ACC112 (cell line): Measurements from ENCODE around the gene PDE6H.

Source experiments
- H2AFZ ChIP-seq: fragments of 200-600 bp; sonication (generic); one replicate; pipeline ENCODE4 v1.6.0; 2017; ENCODE audit warnings: antibody characterized with exemption, low read length; ENCODE audit not compliant: unreplicated experiment
- H3K27ac ChIP-seq: fragments of 200-600 bp; sonication (generic); 2 replicates; pipeline ENCODE4 v1.5.1; 2014; ENCODE audit warnings: low read depth, mild to moderate bottlenecking, antibody characterized with exemption, low read length, moderate library complexity
- H3K27me3 ChIP-seq: fragments of 200-600 bp; sonication (generic); 2 replicates; pipeline ENCODE4 v1.6.1; 2014; ENCODE audit warnings: mild to moderate bottlenecking, antibody characterized with exemption, low read length, moderate library complexity, mixed read lengths; ENCODE audit not compliant: insufficient read depth
- H3K36me3 ChIP-seq: fragments of 200-600 bp; sonication (generic); 2 replicates; pipeline ENCODE4 v1.6.1; 2016; ENCODE audit warnings: mild to moderate bottlenecking, antibody characterized with exemption, low read length, moderate library complexity, mixed read lengths; ENCODE audit not compliant: insufficient read depth
- H3K4me1 ChIP-seq: fragments of 200-600 bp; sonication (generic); one replicate; pipeline ENCODE4 v1.6.1; 2016; ENCODE audit warnings: low read length, mixed read lengths; ENCODE audit not compliant: insufficient read depth, unreplicated experiment, control insufficient read depth
- H3K4me3 ChIP-seq: fragments of 200-600 bp; sonication (generic); 2 replicates; pipeline ENCODE4 v1.5.1; 2014; ENCODE audit warnings: mild to moderate bottlenecking, low read depth, low read length
- H3K79me2 ChIP-seq: fragments of 200-600 bp; sonication (generic); one replicate; pipeline ENCODE4 v1.6.0; 2016; ENCODE audit warnings: low read length; ENCODE audit not compliant: control insufficient read depth, unreplicated experiment, insufficient read depth

Gene PDE6H

GRCh38 chr12:14959463-14959862 is 13.4 kb upstream of the PDE6H start:
- H3K27ac ChIP-seq = no peak overlapping the region
- H3K79me2 ChIP-seq = no peaks in the 10 kb centered on the region
- H3K4me3 ChIP-seq = no peak overlapping the region
- H3K27me3 ChIP-seq = no peaks in the 10 kb centered on the region
- H3K4me1 ChIP-seq = peaks cover 12% of the 10 kb centered on the region
- no peak overlapping the region for H2AFZ ChIP-seq
- no peaks in the 10 kb centered on the region for H3K36me3 ChIP-seq

- Histone ChIP-seq H3K36me3 (no peaks in the 10 kb centered on the region), H3K4me3 (no peak overlapping the region), H2AFZ (no peak overlapping the region), H3K4me1 (peaks cover 12% of the 10 kb centered on the region), H3K27ac (no peak overlapping the region), H3K79me2 (no peaks in the 10 kb centered on the region), H3K27me3 (no peaks in the 10 kb centered on the region)
These were observed 12.8 kb upstream of the PDE6H start for GRCh38 chr12:14959916-14960496.

- no peak overlapping the region for H3K27ac ChIP-seq
- H3K27me3 ChIP-seq = no peaks in the 10 kb centered on the region
- H3K79me2 ChIP-seq = no peaks in the 10 kb centered on the region
- peaks cover 12% of the 10 kb centered on the region for H3K4me1 ChIP-seq
- H3K36me3 ChIP-seq = no peaks in the 10 kb centered on the region
- peak overlapping the region; percentile 51 for H3K4me3 ChIP-seq
- H2AFZ ChIP-seq = peak overlapping the region; percentile 22
These were observed 12.0 kb upstream of the PDE6H start for GRCh38 chr12:14960548-14961465.

- H3K4me1 ChIP-seq = peaks cover 12% of the 10 kb centered on the region
- no peaks in the 10 kb centered on the region for H3K27me3 ChIP-seq
- H3K4me3 ChIP-seq = peak within 1 kb of the TSS; percentile 51
- no peak within 1 kb of the TSS for H3K27ac ChIP-seq
- no peaks in the 10 kb centered on the region for H3K36me3 ChIP-seq
- no peaks in the 10 kb centered on the region for H3K79me2 ChIP-seq
- peak within 1 kb of the TSS; percentile 22 for H2AFZ ChIP-seq
These were observed 11.2 kb upstream of the PDE6H start, which contains the start of gene ARHGDIB for GRCh38 chr12:14961466-14962152. ARHGDIB (minus strand) TSS chr12:14961601; CDS start chr12:14950712, 10,889 bp downstream.

- no peak overlapping the region for H2AFZ ChIP-seq
These were observed 10.7 kb upstream of the PDE6H start for GRCh38 chr12:14962153-14962539.

GRCh38 chr12:14962797-14963196 is 10.0 kb upstream of the PDE6H start:
- Histone ChIP-seq H3K79me2 (no peaks in the 10 kb centered on the region), H3K4me3 (no peak overlapping the region), H3K4me1 (peaks cover 12% of the 10 kb centered on the region), H3K27me3 (no peaks in the 10 kb centered on the region), H3K27ac (no peak overlapping the region), H2AFZ (no peak overlapping the region), H3K36me3 (no peaks in the 10 kb centered on the region)

More at GRCh38 chr12:14962153-14962539, 10.7 kb upstream of the PDE6H start:
- no peak overlapping the region for H3K27ac ChIP-seq
- H3K27me3 ChIP-seq = no peaks in the 10 kb centered on the region
- H3K36me3 ChIP-seq = no peaks in the 10 kb centered on the region
- peaks cover 12% of the 10 kb centered on the region for H3K4me1 ChIP-seq
- H3K79me2 ChIP-seq = no peaks in the 10 kb centered on the region
- H3K4me3 ChIP-seq = no peak overlapping the region

- H3K27me3 ChIP-seq = no peaks in the 10 kb centered on the region
- H3K4me3 ChIP-seq = no peak overlapping the region
- no peaks in the 10 kb centered on the region for H3K36me3 ChIP-seq
- peaks cover 12% of the 10 kb centered on the region for H3K4me1 ChIP-seq
- H3K27ac ChIP-seq = no peak overlapping the region
- H3K79me2 ChIP-seq = no peaks in the 10 kb centered on the region
- H2AFZ ChIP-seq = no peak overlapping the region
These were observed 9.3 kb upstream of the PDE6H start for GRCh38 chr12:14963520-14963919.

GRCh38 chr12:14964406-14964805 is 8.4 kb upstream of the PDE6H start:
- H3K79me2 ChIP-seq = no peaks in the 10 kb centered on the region
- peaks cover 12% of the 10 kb centered on the region for H3K4me1 ChIP-seq
- H3K36me3 ChIP-seq = no peaks in the 10 kb centered on the region
- H3K27me3 ChIP-seq = no peaks in the 10 kb centered on the region
- no peak overlapping the region for H3K4me3 ChIP-seq
- H2AFZ ChIP-seq = no peak overlapping the region
- no peak overlapping the region for H3K27ac ChIP-seq

- no peak overlapping the region for H3K4me3 ChIP-seq
- no peaks in the 10 kb centered on the region for H3K27me3 ChIP-seq
- H3K79me2 ChIP-seq = no peaks in the 10 kb centered on the region
- peaks cover 12% of the 10 kb centered on the region for H3K4me1 ChIP-seq
- H3K27ac ChIP-seq = no peak overlapping the region
- H3K36me3 ChIP-seq = no peaks in the 10 kb centered on the region
- no peak overlapping the region for H2AFZ ChIP-seq
These were observed 7.6 kb upstream of the PDE6H start for GRCh38 chr12:14965221-14965620.

- H3K79me2 ChIP-seq = no peaks in the 10 kb centered on the region
- H3K27ac ChIP-seq = no peak overlapping the region
- H3K36me3 ChIP-seq = no peaks in the 10 kb centered on the region
- no peak overlapping the region for H2AFZ ChIP-seq
- H3K27me3 ChIP-seq = no peaks in the 10 kb centered on the region
- H3K4me1 ChIP-seq = peaks cover 4% of the 10 kb centered on the region
- no peak overlapping the region for H3K4me3 ChIP-seq
These were observed 4.4 kb upstream of the PDE6H start for GRCh38 chr12:14968478-14968877.
